K562 (cell line): Measurements from ENCODE around the gene MIEF2.

Experiments used
- CTCF ChIP-seq, 3 experiments: IDR thresholded peaks in 2 of 3; conservative IDR thresholded peaks in 1 of 3; 2 replicates each; pipeline ENCODE4 v1.5.1; 2011 to 2012; ENCODE audit warnings: low read length in 3 of 3, mild to moderate bottlenecking in 3 of 3, control low read depth in 2 of 3, improper control_type of control experiment in 1 of 3, inconsistent platforms in 1 of 3, low read depth in 1 of 3, mixed read lengths in 1 of 3, moderate library complexity in 1 of 3; ENCODE audit not compliant: insufficient read depth in 2 of 3
- E2F4 ChIP-seq: sonication (generic); formaldehyde crosslinking; IDR thresholded peaks from 2 replicates; pipeline ENCODE4 v1.8.0; 2022; ENCODE audit warnings: mild to moderate bottlenecking, low read depth, missing genetic modification reagents
- MAX ChIP-seq: sonication (generic); formaldehyde crosslinking; IDR thresholded peaks from 2 replicates; pipeline ENCODE4 v1.9.0; 2022; ENCODE audit warnings: mild to moderate bottlenecking, missing genetic modification reagents
- MYC ChIP-seq, 2 experiments: fragments of 250-450 bp in 1 of 2; sonication (Bioruptor Pico) in 1 of 2; IDR thresholded peaks; 2 replicates each; pipeline versions ENCODE4 v1.5.1 to v1.6.1; 2012 to 2021; ENCODE audit warnings: low read depth in 2 of 2, borderline replicate concordance in 1 of 2, improper control_type of control experiment in 1 of 2, low read length in 1 of 2, mild to moderate bottlenecking in 1 of 2, moderate library complexity in 1 of 2
- POLR2AphosphoS5 ChIP-seq: IDR thresholded peaks from 2 replicates; pipeline ENCODE4 v1.6.1; 2011; ENCODE audit warnings: mild to moderate bottlenecking, low read depth, low read length, moderate library complexity; ENCODE audit not compliant: control insufficient read depth, insufficient read depth
- RAD21 ChIP-seq, 2 experiments: fragments of 250-450 bp in 1 of 2; fragments of 450-650 bp in 1 of 2; sonication (Bioruptor Pico) in 1 of 2; formaldehyde crosslinking in 1 of 2; IDR thresholded peaks in 1 of 2; conservative IDR thresholded peaks in 1 of 2; 2 replicates each; pipeline versions ENCODE4 v1.4.0 to v1.8.0; 2020 to 2022; ENCODE audit warnings: mild to moderate bottlenecking in 2 of 2, moderate library complexity in 1 of 2
- TEAD4 ChIP-seq, 2 experiments: sonication (generic) in 1 of 2; formaldehyde crosslinking in 1 of 2; IDR thresholded peaks; 2 replicates each; pipeline versions ENCODE4 v1.6.1 to v1.8.0; 2012 to 2022; ENCODE audit warnings: borderline replicate concordance in 1 of 2, inconsistent platforms in 1 of 2, low read length in 1 of 2, mild to moderate bottlenecking in 1 of 2, missing genetic modification reagents in 1 of 2
- USF2 ChIP-seq: sonication (generic); formaldehyde crosslinking; IDR thresholded peaks from 2 replicates; pipeline ENCODE4 v1.5.0; 2020; ENCODE audit warnings: missing genetic modification reagents
- ZBTB1 ChIP-seq: sonication (generic); formaldehyde crosslinking; IDR thresholded peaks from 2 replicates; pipeline ENCODE4 v1.8.1; 2023; ENCODE audit warnings: missing genetic modification reagents, low read depth, mild to moderate bottlenecking, borderline replicate concordance
- ZNF589 ChIP-seq: fragments of 200-800 bp; sonication (Bioruptor generic); IDR thresholded peaks from 2 replicates; pipeline ENCODE4 v1.6.1; 2016; ENCODE audit warnings: low read depth, missing genetic modification characterization, missing compliant biosample characterization

GRCh38 chr17:18235743-18236256 lies 24.7 kb upstream of the MIEF2 start:
- TF ChIP-seq RAD21 (CRISPR knock-in tag; conservative IDR thresholded peaks at IDR 0.05 in 1 of 2, IDR thresholded peaks at IDR 0.05 in 1 of 2) = no peak
- no peak for TF ChIP-seq CTCF (IDR thresholded peaks at IDR 0.05 in 2 of 3, conservative IDR thresholded peaks at IDR 0.05 in 1 of 3; ENCODE audit: insufficient read depth in 2 of 3, low read depth in 1 of 3, low read length in 3 of 3)
- no peak for TF ChIP-seq ZBTB1 (CRISPR knock-in tag)
- no peak for TF ChIP-seq MAX (CRISPR knock-in tag)
- TF ChIP-seq MYC (IDR thresholded peaks at IDR 0.05; ENCODE audit: low read depth, low read length) = no peak
- TF ChIP-seq MYC (CRISPR knock-in tag; IDR thresholded peaks at IDR 0.05; ENCODE audit: borderline replicate concordance, low read depth) = no peak
- TF ChIP-seq POLR2AphosphoS5 = no peak
- TF ChIP-seq TEAD4 (IDR thresholded peaks at IDR 0.05; ENCODE audit: low read length) = no peak
- no peak for TF ChIP-seq TEAD4 (CRISPR knock-in tag; IDR thresholded peaks at IDR 0.05; ENCODE audit: borderline replicate concordance)
- no peak for TF ChIP-seq ZNF589 (CRISPR knock-in tag)
- no peak for TF ChIP-seq USF2
- no peak for TF ChIP-seq E2F4 (CRISPR knock-in tag)
